Iris pigment epithelial cell (primary cell): Measurements from ENCODE around the gene SCAND1.
"Not testable (repeated sequence)": the region's sequence is repeated elsewhere in the genome, so short reads cannot be mapped to it uniquely, and the experiment has no call there.

Experiments used
- DNase-seq: peaks from one replicate; pipeline ENCODE4 v3.0.0-alpha.2; 2011; ENCODE audit warnings: low read depth

SCAND1 gene

GRCh38 chr20:35954200-35954906, at the start of gene SCAND1:
Gene SCAND1 (minus strand): TSS chr20:35954502. CDS start chr20:35954284, 218 bp downstream.
- peak; percentile 97 for DNase-seq

- DNase-seq: peak; percentile 33
These were observed 49.7 kb upstream of the SCAND1 start for GRCh38 chr20:36004045-36004444.

GRCh38 chr20:36002855-36003254, 48.6 kb upstream of the SCAND1 start:
- no peak for DNase-seq

GRCh38 chr20:36001331-36001730, 47.0 kb upstream of the SCAND1 start:
- DNase-seq: not testable (repeated sequence)

- not testable (repeated sequence) for DNase-seq
These were observed 42.2 kb upstream of the SCAND1 start for GRCh38 chr20:35996492-35996891.

GRCh38 chr20:35994994-35995453, 40.7 kb upstream of the SCAND1 start:
- peak; percentile 81 for DNase-seq

- peak; percentile 50 for DNase-seq
These were observed 38.5 kb upstream of the SCAND1 start for GRCh38 chr20:35992713-35993335.

- DNase-seq: peak; percentile 53
These were observed 37.0 kb upstream of the SCAND1 start for GRCh38 chr20:35991142-35991771.

- peak; percentile 12 for DNase-seq
These were observed 34.7 kb upstream of the SCAND1 start for GRCh38 chr20:35988910-35989463.

- DNase-seq: no peak
These were observed 31.5 kb upstream of the SCAND1 start for GRCh38 chr20:35985806-35986205.

GRCh38 chr20:35984382-35984781, 30.1 kb upstream of the SCAND1 start:
- DNase-seq: no peak

- DNase-seq: no peak
These were observed 27.7 kb upstream of the SCAND1 start for GRCh38 chr20:35981969-35982368.

- no peak for DNase-seq
These were observed 25.2 kb upstream of the SCAND1 start for GRCh38 chr20:35979544-35979943.

- peak; percentile 50 for DNase-seq
These were observed 23.8 kb upstream of the SCAND1 start for GRCh38 chr20:35978041-35978513.

GRCh38 chr20:35975576-35976373, 21.5 kb upstream of the SCAND1 start:
- no peak for DNase-seq

GRCh38 chr20:35974256-35974655, 20.0 kb upstream of the SCAND1 start:
- no peak for DNase-seq

- no peak for DNase-seq
These were observed 18.2 kb upstream of the SCAND1 start for GRCh38 chr20:35972462-35972861.

- DNase-seq: no peak
These were observed 17.7 kb upstream of the SCAND1 start for GRCh38 chr20:35971981-35972380.

- no peak for DNase-seq
These were observed 14.6 kb upstream of the SCAND1 start for GRCh38 chr20:35968930-35969329.

- DNase-seq: no peak
These were observed 13.8 kb upstream of the SCAND1 start, which contains the start of gene CNBD2 for GRCh38 chr20:35967979-35968640. Gene CNBD2 (plus strand): TSS chr20:35968590. CDS start chr20:35968763, 173 bp downstream.

GRCh38 chr20:35963878-35964277, 9.6 kb upstream of the SCAND1 start:
- DNase-seq: no peak
